HG03175 (cell line): ENCODE measurements around the gene C14orf119.

Experiments
- ATAC-seq: cut with Tn5 transposase; IDR thresholded peaks from one replicate; pipeline ENCODE4 v1.9.1; 2021; ENCODE audit warnings: mild to moderate bottlenecking, moderate library complexity; ENCODE audit not compliant: unreplicated experiment

Gene C14orf119

DNA sequence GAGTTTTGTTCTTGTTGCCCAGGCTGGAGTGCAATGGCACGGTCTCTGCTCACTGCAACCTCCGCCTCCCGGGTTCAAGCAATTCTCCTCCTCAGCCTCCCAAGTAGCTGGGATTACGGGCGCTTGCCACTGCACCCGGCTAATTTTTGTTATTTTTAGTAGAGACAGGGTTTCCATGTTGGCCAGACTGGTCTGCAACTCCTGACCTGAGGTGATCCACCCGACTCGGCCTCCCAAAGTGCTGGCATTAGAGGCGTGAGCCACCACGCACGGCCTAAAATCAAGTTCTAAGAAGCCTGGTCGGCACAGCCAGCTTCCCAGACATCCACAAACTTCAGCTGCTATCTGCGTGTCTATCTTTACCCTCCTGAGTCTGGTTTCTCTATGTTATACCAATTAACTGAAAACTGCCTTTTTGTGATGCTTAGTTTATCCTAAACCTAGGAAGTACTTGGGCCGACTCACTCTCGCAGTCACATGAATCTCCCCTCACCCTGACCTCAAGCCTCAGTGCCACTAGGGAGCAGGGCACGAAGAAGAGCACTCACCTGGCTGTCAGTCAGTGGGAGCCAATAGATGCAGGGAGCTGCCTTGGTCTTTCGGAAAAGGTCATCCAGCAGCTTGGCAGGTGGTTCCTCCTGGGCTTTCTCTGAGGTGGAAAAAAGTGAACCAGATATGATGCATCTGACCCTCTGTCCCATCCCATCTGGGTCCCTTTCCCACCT, 34.6 kb upstream of the C14orf119 start:
- ATAC-seq: no peak

DNA sequence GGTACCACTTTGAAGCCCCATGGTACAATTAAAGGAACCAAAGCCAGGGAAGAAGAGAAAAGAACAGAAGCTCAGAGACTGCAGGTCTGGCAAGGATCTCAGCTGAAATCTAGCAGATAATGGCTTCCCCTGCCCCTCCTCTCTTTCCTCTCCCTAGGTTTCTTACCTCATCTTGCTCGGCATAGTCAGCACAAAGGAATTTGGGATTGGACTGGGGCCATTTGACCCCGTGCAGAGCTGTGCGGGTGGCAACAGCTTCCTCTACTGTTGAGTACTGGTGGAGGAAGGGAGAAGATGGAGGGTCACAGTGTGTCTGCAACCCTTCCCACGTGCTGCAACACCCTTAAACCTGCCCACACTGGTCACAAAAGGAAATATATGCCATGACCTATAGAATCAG, 33.3 kb upstream of the C14orf119 start:
- ATAC-seq: no peak

DNA sequence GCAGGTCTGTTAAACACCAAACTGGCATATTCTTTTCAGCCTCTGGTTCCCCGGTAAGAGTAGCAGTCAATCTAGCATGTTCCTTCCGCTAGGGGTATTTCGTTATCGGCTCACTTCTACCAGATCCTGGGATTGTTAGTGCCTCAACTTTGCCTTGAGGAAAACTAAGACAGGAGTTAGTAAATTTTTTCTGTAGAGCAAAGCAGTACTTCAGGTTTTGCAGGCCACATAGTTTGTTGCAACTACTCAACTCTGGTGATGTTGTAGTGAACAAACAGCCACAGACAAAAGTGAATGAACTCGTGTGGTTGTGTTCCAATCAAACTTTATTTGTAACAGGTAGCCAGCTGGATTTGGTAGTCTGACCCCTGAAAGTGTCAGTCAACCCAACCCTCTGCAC, 31.7 kb upstream of the C14orf119 start:
- ATAC-seq: no peak

DNA sequence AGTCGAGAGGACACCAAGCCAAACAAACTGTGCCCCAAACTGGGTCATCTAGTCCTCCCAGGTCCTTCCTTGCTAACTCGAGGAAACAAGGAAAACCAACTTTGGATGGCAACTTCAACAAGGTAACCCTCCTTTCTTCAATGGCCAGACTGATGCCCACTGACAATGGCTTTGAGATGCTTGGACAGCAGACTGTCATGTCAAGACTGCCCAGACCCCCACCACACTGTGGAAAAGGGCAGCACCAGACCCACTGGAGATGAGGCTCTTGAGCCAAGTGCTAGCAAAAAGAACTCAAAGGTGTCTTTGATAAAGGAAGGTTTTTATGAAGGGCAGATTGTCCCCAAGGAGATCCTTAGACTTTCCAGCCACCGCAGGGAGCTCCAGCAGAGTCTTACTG, 28.9 kb upstream of the C14orf119 start:
- no peak for ATAC-seq

DNA sequence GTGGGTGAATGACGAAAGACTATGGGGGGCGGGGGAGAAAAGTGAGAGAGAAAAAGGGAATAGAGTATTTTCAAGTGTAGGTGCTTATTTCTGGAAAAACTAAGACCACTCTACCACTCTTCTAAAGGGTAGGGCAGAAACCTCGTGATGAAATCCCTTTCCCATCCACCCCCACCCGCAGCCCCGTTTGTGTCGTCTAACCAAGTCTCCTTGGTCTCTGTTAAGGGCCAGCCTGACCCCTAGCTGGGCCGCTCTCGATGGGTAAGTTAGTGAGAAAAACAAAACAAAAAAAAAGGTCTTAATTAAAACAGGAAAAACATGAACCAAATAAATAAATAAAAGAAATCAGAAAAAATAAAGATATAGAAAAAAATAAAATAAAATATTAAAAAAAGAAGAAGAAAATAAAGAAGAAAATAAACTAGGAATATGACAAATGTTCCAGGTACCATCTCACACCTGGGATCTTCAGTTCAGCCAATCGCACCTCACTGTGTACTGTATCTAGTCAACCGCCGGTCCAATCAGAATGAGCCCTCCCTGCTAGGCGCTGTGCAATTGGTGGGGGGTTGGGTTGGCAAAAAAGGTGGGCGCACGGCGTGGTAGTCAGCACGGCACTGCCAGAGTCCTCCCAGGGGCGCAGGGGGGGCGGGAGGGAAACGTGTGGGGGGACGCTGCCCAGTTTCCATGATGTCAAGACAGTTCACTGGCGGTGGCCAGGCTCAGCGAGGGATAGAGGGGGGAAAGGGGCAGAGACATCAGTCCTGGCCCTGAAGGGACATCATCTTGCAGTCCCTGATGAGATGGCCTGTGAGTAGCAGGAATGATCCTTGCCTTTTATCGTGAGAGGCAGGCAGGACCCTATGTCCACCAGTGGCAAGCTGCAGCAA, 28.2 kb upstream of the C14orf119 start:
- no peak for ATAC-seq

DNA sequence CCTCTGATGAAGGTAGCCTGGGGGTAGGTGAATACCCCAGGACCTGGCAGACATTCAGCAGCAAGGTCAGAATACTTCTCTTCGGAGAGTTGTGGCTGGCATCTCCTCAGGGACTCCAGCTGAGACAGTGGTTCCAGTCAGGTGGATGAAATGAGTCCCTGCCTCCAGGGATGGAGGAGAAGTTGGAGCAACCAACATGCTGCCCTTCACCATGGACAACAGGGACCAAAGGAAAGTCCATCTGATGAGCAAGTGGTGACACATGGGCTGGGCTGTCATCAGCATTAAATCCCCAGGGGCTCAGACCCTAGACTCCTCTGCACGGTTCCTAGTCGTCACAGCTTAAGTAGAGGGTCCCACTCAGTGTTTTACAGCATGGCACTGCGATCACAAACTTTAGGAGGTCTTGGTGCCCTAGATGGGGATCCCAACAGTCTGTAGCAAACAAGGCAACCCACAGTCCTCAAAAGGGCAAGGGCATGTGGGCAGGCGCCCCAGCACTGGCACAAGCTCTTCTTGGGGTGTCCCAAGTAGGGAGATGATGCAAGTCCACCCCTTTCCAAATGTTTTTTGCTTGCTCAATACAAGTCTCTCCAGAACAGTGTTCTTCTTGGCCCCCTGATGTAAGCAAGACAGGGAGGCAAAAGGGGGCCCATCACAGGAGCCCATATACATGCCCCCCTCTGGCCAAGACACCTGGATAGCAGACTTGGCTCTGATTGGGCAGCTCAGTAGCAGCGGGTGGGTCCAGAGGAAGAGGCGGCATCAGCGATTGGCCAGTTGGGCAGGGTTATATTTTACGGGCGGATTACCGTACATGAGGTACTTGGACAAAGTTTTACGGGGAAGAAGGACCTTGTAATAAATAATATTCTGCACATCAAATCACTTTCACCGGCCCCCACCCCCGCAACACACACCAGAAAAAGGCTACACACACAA, 27.2 kb upstream of the C14orf119 start:
- no peak for ATAC-seq

DNA sequence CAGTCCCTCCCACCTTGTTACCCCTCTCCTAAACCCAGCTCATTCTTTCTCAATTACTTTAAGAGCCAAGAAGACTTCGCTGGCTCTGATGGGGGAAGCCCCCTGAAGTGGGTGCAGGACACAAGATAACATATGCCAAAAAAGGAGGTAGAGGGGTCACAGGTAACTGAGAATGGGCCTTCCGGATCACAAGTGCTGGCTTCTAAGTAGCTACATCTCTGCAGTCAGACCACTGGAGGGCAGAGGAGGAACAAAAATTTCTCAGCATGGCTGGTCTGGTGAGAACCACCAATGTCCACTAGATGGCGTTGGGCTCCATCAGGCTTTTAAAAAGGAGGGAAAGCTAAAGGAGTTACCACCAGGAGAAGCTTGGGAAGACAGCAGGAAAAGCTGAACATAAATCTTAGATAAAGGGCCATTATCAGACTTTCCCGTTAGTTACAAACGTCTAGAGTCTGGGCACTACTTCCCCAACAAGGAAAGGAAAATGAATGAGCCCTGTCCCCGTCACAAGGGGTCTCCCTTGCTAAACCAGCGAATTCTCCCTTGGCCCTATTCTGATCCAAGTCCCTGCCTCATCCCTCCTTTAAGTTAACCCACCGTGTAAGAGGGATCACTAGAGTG, 26.4 kb upstream of the C14orf119 start:
- peak; percentile 75 for ATAC-seq

DNA sequence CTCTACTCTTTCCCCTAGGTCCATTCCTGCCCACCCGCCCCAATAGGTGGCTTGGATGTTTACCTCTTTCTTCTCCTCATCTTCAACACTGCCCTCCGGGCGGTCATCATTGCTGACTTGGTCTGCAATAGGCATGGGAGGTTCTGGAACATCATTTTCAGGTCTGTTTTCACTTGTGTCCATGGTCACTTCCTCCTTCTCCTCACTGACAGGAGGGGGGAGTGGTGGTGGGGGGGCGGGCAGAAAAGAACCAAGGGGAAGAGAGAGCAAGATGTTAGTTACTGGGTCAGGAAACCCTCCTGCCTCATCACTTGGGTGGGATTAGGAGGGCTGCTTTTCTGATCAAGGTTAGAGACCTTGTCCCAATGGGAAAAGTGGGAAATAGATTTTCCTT, 25.9 kb upstream of the C14orf119 start:
- no peak for ATAC-seq

DNA sequence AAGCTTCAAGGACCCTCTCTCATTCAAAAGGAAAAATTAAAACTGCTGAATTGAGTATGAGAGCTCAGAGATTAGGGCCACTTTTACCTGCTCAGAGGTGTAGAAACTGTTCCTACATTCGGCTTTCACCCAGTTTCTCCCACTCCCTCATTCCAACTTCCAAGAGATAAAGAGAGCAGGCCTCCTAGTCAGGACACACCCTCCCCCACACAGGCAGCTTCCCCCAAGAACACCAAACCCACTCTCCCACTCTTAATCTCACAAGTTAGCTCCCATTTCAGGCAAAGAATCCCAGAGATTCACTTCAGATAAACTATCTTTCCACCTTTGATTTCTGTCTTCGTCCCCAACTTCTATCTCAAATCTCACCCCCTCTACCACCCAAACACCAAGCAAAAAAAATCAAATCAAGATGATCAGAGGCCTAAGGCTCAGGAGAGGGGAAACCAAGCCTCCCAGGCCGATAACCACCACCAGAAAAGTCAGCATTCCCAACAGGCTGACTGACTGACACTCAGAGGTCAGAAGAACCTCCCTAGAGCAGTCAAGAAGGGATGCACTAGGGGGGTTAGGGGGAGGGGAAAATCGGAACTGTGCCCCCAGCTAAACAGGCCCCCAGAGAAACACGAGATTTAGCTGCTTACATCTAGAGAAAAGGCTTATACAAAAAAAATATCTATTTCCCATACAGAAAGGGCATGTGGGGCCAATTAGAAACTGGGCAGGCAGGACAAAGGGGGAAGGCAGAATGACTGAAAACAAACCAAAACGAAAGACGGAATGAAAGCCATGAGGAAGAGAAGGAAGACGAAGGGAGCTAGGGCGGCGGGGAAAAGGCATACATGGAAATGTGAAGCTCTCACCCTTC, 24.8 kb upstream of the C14orf119 start:
- ATAC-seq: no peak

DNA sequence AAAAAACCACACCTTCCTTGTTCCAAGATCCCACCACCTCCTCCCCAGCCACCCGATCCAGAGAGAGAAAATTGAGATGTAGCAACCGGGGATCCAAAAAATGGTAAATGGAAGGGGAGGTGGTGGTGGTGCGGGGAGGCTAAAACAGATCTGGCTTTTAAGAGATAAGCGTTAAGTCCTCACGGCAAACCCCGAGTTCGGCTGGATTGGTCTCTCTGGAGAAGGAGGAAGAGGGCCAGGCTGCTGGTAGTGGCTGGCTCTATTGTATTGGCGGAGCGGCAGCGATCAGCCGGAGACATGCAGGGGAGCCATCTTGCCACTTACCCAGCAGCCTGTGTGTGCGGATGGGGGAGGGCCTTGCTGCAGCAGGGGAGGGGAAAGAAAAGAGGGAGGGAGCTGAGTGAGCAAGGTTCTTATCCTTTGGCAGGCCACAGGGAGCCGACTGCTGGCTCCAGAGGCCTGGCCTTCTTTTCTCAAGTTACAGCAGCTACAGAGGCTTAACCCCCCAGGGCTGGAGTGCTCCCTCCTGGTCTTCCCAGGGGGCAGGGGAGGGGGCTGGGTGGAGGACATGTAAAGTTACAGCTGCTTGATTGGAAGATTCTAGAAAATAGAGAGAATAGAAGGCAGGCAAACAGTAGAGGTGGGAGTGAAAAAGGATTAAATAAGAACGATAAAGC, 23.9 kb upstream of the C14orf119 start:
- peak; percentile 81 for ATAC-seq

DNA sequence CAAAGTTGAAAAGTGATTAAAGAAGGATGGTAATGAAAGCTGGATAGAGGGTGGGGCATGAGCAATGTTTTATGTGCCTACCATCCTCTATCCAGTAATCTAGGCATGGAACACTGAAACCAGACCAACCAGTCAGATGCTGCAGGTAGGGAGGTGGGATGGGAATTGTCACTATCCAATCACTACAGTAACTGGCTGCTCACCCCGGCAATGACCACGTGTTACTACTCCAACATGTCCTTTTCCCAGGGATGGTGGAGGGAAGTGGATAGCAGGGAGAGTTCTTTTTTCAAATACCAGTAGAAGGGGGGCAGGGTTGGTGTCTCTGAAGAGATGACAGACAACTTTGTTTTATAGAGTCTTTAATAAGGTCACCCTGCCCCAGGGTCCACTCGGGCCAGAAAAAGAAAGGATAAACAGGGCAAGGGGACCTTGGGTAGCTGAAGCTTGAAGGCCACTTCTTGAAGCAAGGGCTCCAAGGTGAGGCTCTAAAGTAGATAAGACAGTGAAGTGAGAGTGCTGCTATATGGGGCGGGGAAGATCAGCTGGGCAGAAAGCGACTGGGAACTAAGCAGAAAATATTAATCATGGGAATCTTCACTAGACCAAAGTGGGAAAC, 23.3 kb upstream of the C14orf119 start:
- ATAC-seq: no peak

DNA sequence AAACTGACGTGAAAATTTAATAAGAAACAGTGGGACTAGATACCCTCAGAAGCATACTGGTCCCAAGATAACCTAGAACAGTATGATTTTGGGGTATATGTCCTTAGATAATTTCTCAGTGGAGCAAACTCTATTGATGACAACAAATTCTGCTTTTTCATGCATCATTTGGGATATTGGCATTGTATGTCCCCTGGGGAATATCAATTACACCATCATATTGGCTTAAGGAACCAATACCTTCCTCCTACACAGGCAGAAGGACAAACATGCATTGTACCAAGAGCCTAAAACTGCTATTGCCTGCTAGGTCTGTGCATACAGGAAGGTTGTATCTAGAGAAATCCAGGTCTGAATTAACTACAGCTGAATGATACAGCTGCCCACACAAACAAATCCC, 20.4 kb upstream of the C14orf119 start:
- ATAC-seq: no peak

DNA sequence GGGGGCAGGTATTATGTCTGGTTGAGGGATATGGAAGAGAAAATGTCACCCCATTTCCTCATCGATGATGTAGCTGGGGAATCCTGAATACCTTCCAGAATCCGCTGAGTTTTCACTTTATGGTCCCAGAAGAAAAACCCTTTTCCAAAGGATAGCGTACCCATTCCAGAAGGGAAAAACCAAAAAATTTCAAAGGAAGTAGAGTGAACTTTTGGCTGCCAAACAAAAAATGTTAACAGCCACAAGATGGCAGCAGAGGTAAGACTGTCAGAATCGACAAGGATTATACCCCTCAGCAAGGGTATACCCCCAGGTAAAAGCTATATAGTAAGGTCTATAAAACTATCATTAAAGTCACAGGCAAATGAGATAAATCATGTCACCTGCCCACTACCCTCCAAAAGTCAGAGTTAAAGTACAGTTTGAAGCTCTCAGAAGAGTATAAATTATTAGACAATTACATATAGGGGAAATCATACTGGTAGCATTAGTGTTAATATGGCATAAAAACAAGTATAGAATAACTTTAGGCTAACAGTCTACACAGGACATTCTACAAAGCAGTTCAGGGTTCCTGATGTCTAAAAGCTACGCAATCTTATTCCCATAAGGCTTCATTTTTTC, 18.4 kb upstream of the C14orf119 start:
- ATAC-seq: no peak

DNA sequence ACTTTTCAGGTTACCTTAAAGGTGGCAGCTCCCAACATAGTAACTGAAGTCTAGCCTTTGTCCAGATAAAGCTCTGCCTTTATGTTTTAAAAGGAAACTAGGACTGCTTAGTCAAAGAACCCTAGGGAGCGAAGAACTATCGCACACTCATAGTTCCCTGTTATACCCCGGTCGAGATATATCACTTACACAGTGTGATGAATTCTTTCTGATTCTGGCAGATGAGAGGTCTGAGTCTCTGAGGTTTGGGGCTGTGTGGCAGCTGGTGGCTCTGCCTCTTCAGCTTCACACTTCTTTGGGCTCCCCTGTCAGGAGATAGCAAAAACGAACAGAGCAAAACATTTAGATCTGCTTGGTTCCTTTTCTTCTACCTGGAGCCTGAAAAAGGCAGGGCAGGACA, 17.3 kb upstream of the C14orf119 start:
- no peak for ATAC-seq

DNA sequence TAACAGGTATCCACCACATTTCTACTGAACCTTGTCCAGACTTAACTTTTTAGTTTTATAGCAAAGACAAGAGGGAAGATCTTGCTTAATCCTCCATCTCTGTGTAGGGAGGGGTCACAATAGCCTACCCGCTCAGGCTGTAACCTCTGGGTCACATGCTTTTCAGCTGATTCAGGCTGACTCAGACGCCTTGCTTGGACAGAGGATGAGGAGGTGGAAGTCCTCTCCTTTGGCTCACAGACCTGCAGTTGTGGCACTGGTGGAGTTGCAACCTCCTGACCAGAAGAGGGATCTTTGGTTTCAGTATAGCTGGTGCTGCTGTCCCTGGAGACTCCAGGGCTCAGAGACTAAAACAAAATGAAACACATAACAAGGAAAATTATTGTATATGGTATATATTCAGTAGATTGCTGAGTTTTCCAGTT, 16.6 kb upstream of the C14orf119 start:
- ATAC-seq: no peak

DNA sequence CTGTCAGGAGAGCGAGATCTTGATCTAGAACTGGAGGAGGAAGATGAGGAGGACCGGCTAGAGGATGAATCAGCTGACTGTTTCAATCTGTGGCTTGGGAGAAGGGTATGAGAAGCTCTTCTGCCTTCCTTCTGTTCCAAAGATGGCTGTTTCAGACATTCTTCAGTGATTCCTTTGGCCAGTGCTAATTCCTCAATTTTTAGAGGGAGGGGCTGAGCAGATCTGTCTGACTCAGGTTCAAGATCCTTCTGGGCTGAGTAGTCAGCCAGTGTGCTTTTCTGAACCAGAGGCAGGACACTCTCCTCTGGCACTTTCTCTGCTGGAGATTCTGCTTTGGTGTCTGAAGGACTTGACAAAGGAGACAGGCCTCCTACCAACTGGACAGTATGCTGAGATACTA, 15.6 kb upstream of the C14orf119 start:
- ATAC-seq: no peak

DNA sequence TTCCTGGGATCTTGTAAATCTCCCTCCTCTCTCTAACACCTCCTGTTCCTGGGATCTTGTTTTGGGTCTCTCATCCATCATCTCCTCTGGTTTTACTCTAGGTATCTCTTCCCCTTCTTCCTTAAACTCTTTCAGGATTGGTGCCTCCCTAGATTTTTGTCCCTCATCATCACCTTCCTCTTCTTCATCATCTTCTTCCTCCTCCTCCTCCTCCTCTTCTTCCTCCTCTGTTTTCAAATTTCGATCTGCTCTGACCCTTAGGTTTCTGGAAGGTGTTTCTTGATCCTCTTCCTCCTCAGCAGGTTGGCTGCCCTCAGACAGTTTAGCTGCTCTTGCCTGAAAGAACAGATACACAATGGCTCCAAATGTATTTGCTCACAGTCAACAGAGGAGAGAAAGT, 14.8 kb upstream of the C14orf119 start:
- no peak for ATAC-seq

DNA sequence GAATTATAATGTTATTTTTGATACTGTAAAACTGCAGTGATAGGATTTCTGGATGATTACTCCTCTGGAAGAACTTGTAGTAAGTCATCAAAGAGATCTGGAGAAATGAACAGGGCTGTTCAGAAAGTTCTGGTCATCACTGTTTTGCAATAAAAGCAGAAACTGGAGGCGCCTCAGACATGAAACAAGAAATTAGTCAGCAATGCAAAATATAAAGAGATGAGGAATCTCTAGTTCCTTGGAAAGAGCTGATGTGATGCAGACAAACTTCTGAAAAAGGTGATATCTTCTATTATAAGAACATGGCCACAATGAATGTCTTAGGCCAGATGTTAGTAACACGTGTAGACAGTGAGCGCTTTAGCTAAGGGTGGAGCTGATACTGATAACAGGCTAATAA, 9.8 kb upstream of the C14orf119 start:
- no peak for ATAC-seq
